K562 (cell line): Measurements from ENCODE around the gene KAZALD1. TPM values are rescaled to one million over a fixed set of nuclear protein-coding genes. Genes with fewer than 3 reads are reported as not detected.

Source experiments
- CBX3 ChIP-seq, 2 experiments: IDR thresholded peaks; 1 replicate in 1 of 2; 2 replicates in 1 of 2; pipeline ENCODE4 v1.6.1; 2012; ENCODE audit warnings: inconsistent platforms in 2 of 2, low read length in 2 of 2, borderline replicate concordance in 1 of 2, control low read depth in 1 of 2
- CHD1 ChIP-seq: fragments of 200-600 bp; sonication (generic); IDR thresholded peaks from one replicate; pipeline ENCODE4 v1.6.1; 2012; ENCODE audit warnings: mild to moderate bottlenecking, moderate library complexity, low read length, inconsistent platforms
- CREB3 ChIP-seq: fragments of 450-650 bp; conservative IDR thresholded peaks from 2 replicates; pipeline ENCODE4 v1.6.1; 2016; ENCODE audit warnings: missing genetic modification characterization, low read depth, mild to moderate bottlenecking, missing compliant biosample characterization, moderate library complexity
- FOXK1 ChIP-seq: sonication (generic); formaldehyde crosslinking; IDR thresholded peaks from 2 replicates; pipeline ENCODE4 v1.8.0; 2022; ENCODE audit warnings: missing genetic modification reagents, mild to moderate bottlenecking, borderline replicate concordance
- HNRNPL ChIP-seq: fragments of 200-400 bp; formaldehyde crosslinking; IDR thresholded peaks from 2 replicates; pipeline ENCODE4 v1.6.1; 2017; ENCODE audit warnings: low read depth, mild to moderate bottlenecking, low read length
- MTA3 ChIP-seq: fragments of 450-650 bp; formaldehyde crosslinking; IDR thresholded peaks from 2 replicates; pipeline ENCODE4 v1.6.1; 2017; ENCODE audit warnings: mild to moderate bottlenecking, borderline replicate concordance
- MYBL2 ChIP-seq, 2 experiments: fragments of 450-650 bp in 1 of 2; sonication (generic) in 1 of 2; formaldehyde crosslinking in 1 of 2; IDR thresholded peaks; 2 replicates each; pipeline versions ENCODE4 v1.6.1 to v1.8.1; 2017 to 2022; ENCODE audit warnings: borderline replicate concordance in 1 of 2, inconsistent platforms in 1 of 2, low read depth in 1 of 2, mild to moderate bottlenecking in 1 of 2, missing genetic modification reagents in 1 of 2, moderate library complexity in 1 of 2
- OTX1 ChIP-seq: fragments of 450-650 bp; formaldehyde crosslinking; IDR thresholded peaks from 2 replicates; pipeline ENCODE4 v1.4.0; 2022; ENCODE audit warnings: mild to moderate bottlenecking
- PML ChIP-seq: IDR thresholded peaks from 2 replicates; pipeline ENCODE4 v1.6.1; 2012; ENCODE audit warnings: low read length, inconsistent platforms
- RFX1 ChIP-seq: fragments of 450-650 bp; IDR thresholded peaks from 2 replicates; pipeline ENCODE4 v1.6.1; 2016; ENCODE audit warnings: mild to moderate bottlenecking, moderate library complexity
- SMAD2 ChIP-seq: fragments of 150-350 bp; IDR thresholded peaks from 2 replicates; pipeline ENCODE4 v1.6.1; 2014; ENCODE audit warnings: low read depth, mild to moderate bottlenecking, low read length
- SMARCA4 ChIP-seq: fragments of 450-650 bp; IDR thresholded peaks from 2 replicates; pipeline ENCODE4 v1.6.1; 2016
- SPI1 ChIP-seq: IDR thresholded peaks from 2 replicates; pipeline ENCODE4 v1.6.1; 2011; ENCODE audit warnings: low read depth, low read length, control low read depth, borderline replicate concordance
- U2AF2 ChIP-seq: fragments of 200-400 bp; formaldehyde crosslinking; optimal IDR thresholded peaks from 2 replicates; pipeline ENCODE3; 2017; ENCODE audit warnings: low read depth, mild to moderate bottlenecking, low read length
- ZBED1 ChIP-seq: IDR thresholded peaks from 2 replicates; pipeline ENCODE4 v1.6.1; 2014
- ZFP30 ChIP-seq: fragments of 250-450 bp; sonication (Bioruptor Pico); IDR thresholded peaks from 2 replicates; pipeline ENCODE4 v1.8.0; 2022; ENCODE audit warnings: moderate library complexity, mild to moderate bottlenecking, inconsistent platforms, borderline replicate concordance
- ZNF274 ChIP-seq: IDR thresholded peaks from 2 replicates; pipeline ENCODE4 v1.6.1; 2011; ENCODE audit warnings: low read depth, mild to moderate bottlenecking, low read length, moderate library complexity, borderline replicate concordance
- ZNF586 ChIP-seq: fragments of 450-650 bp; formaldehyde crosslinking; conservative IDR thresholded peaks from 2 replicates; pipeline ENCODE4 v1.4.0; 2020; ENCODE audit warnings: mild to moderate bottlenecking, moderate library complexity
- ZSCAN32 ChIP-seq: fragments of 450-650 bp; formaldehyde crosslinking; IDR thresholded peaks from 2 replicates; pipeline ENCODE4 v1.4.0; 2020; ENCODE audit warnings: mild to moderate bottlenecking, moderate library complexity
- polyA plus RNA-seq, 8 experiments: library from polyadenylated mRNA; depleted of rRNA in 4 of 8; stranded (reverse) in 5 of 8; unstranded in 3 of 8; fragments of >200 nt; fragmentation: Nextera tagmentation in 2 of 8; fragmentation: Illumina TruSeq in 1 of 8; extraction: Ambion mirVana in 2 of 8; extraction: Trizol in 1 of 8; gene quantifications; 2 replicates each; pipeline versions ENCODE4 v1.2.1 to v1.2.3, GENCODE V29; 2011 to 2014; ENCODE audit warnings: inconsistent platforms in 1 of 8, missing spikeins in 1 of 8
- total RNA-seq, 7 experiments: library from RNA; depleted of rRNA in 6 of 7; stranded (reverse); fragments of >200 nt in 6 of 7; fragmentation: Illumina TruSeq in 2 of 7; extraction: Trizol in 2 of 7; gene quantifications; 2 replicates each; pipeline versions ENCODE4 v1.2.1 to v1.2.3, GENCODE V29; 2011 to 2021; ENCODE audit warnings: low replicate concordance in 1 of 7
- TF ChIP-seq, protein P1 (sequence below), 3 experiments: IDR thresholded peaks in 2 of 3; conservative IDR thresholded peaks in 1 of 3; 2 replicates each; pipeline ENCODE4 v1.5.1; 2011 to 2012; ENCODE audit warnings: low read length in 3 of 3, mild to moderate bottlenecking in 3 of 3, control low read depth in 2 of 3, improper control_type of control experiment in 1 of 3, inconsistent platforms in 1 of 3, low read depth in 1 of 3, mixed read lengths in 1 of 3, moderate library complexity in 1 of 3; ENCODE audit not compliant: insufficient read depth in 2 of 3
- TF ChIP-seq, protein P2 (sequence below), 2 experiments: fragments of 250-450 bp in 1 of 2; fragments of 450-650 bp in 1 of 2; sonication (Bioruptor Pico) in 1 of 2; IDR thresholded peaks; 2 replicates each; pipeline versions ENCODE4 v1.6.1 to v1.8.0; 2016 to 2021; ENCODE audit warnings: mild to moderate bottlenecking in 2 of 2, moderate library complexity in 2 of 2, missing compliant biosample characterization in 1 of 2, missing genetic modification characterization in 1 of 2
- TF ChIP-seq, protein P3 (sequence below): fragments of 450-650 bp; conservative IDR thresholded peaks from 2 replicates; pipeline ENCODE4 v1.6.1; 2016; ENCODE audit warnings: missing genetic modification characterization, low read depth, mild to moderate bottlenecking, control low read depth, missing compliant biosample characterization

The KAZALD1 gene
- total and polyA plus RNA-seq, 9 of the 15 experiments (the other 6 are each of a cell fraction or from before 2014, with no cell fraction given), result 0.15 to 10.0 (median 4.9) TPM

DNA sequence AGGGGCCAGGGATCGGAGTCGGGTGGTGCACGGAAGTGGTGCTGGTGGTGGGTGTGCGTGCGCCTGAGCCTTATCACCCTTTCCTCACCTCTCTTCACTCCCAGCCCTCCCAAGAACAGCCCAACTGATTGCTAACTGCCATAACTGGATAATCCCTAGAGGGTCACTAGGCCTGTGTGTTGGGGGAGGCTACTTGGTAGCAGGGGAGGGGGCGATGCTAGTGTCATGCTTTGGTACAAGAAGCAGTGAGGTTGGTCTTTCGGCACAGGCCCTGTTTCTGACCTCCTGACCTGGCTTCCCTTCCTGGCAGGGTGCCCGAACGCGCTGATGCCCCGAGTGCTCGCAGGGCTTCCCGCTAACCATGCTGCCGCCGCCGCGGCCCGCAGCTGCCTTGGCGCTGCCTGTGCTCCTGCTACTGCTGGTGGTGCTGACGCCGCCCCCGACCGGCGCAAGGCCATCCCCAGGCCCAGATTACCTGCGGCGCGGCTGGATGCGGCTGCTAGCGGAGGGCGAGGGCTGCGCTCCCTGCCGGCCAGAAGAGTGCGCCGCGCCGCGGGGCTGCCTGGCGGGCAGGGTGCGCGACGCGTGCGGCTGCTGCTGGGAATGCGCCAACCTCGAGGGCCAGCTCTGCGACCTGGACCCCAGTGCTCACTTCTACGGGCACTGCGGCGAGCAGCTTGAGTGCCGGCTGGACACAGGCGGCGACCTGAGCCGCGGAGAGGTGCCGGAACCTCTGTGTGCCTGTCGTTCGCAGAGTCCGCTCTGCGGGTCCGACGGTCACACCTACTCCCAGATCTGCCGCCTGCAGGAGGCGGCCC lies 652 bp downstream of the KAZALD1 start (continued):
- TF ChIP-seq, protein P1, sequence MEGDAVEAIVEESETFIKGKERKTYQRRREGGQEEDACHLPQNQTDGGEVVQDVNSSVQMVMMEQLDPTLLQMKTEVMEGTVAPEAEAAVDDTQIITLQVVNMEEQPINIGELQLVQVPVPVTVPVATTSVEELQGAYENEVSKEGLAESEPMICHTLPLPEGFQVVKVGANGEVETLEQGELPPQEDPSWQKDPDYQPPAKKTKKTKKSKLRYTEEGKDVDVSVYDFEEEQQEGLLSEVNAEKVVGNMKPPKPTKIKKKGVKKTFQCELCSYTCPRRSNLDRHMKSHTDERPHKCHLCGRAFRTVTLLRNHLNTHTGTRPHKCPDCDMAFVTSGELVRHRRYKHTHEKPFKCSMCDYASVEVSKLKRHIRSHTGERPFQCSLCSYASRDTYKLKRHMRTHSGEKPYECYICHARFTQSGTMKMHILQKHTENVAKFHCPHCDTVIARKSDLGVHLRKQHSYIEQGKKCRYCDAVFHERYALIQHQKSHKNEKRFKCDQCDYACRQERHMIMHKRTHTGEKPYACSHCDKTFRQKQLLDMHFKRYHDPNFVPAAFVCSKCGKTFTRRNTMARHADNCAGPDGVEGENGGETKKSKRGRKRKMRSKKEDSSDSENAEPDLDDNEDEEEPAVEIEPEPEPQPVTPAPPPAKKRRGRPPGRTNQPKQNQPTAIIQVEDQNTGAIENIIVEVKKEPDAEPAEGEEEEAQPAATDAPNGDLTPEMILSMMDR (IDR thresholded peaks at IDR 0.05 in 2 of 3, conservative IDR thresholded peaks at IDR 0.05 in 1 of 3; ENCODE audit: insufficient read depth in 2 of 3, low read depth in 1 of 3, low read length in 3 of 3), result peak; percentile 70 to 97 (median 70)
- TF ChIP-seq ZFP30 (CRISPR knock-in tag) (no peak), FOXK1 (CRISPR knock-in tag) (0 out of 2 replicates have a peak, but pooled peaks have one; percentile 72), ZNF274 (no peak; the same call in 1 of the 2 replicates), HNRNPL (peak; percentile 89), CBX3 (IDR thresholded peaks at IDR 0.05; ENCODE audit: borderline replicate concordance in 1 of 2, low read length in 2 of 2) (no peak), ZBED1 (no peak), SMAD2 (no peak), SMARCA4 (no peak), U2AF2 (no peak), ZSCAN32 (CRISPR knock-in tag) (no peak), ZNF586 (CRISPR knock-in tag) (no peak), OTX1 (no peak), MTA3 (peak; percentile 77), CREB3 (0 out of 2 replicates have a peak, but pooled peaks have one; percentile 41), RFX1 (no peak), CHD1 (peak; percentile 14), PML (no peak), MYBL2 (IDR thresholded peaks at IDR 0.05; ENCODE audit: low read depth) (no peak), MYBL2 (CRISPR knock-in tag; IDR thresholded peaks at IDR 0.05; ENCODE audit: borderline replicate concordance) (no peak), SPI1 (no peak)
- TF ChIP-seq, protein P2, sequence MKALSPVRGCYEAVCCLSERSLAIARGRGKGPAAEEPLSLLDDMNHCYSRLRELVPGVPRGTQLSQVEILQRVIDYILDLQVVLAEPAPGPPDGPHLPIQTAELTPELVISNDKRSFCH (CRISPR knock-in tag; IDR thresholded peaks at IDR 0.05), result no peak
- TF ChIP-seq, protein P2 (tag; IDR thresholded peaks at IDR 0.05), result peak; percentile 36; the same call in 1 of the 2 replicates
- TF ChIP-seq, protein P3, sequence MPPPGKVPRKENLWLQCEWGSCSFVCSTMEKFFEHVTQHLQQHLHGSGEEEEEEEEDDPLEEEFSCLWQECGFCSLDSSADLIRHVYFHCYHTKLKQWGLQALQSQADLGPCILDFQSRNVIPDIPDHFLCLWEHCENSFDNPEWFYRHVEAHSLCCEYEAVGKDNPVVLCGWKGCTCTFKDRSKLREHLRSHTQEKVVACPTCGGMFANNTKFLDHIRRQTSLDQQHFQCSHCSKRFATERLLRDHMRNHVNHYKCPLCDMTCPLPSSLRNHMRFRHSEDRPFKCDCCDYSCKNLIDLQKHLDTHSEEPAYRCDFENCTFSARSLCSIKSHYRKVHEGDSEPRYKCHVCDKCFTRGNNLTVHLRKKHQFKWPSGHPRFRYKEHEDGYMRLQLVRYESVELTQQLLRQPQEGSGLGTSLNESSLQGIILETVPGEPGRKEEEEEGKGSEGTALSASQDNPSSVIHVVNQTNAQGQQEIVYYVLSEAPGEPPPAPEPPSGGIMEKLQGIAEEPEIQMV (tag), result no peak
